HL-60 (cell line): ENCODE data around the gene TRIM67.

Experiments used
- POLR2AphosphoS5 ChIP-seq: IDR thresholded peaks from 2 replicates; pipeline ENCODE4 v1.6.1; 2012; ENCODE audit warnings: low read depth
- TF ChIP-seq, protein P1 (sequence below): IDR thresholded peaks from one replicate; pipeline ENCODE4 v1.5.1; 2011; ENCODE audit warnings: low read length, control low read depth, inconsistent platforms; ENCODE audit not compliant: insufficient read depth
- TF ChIP-seq, protein P2 (sequence below): IDR thresholded peaks from 2 replicates; pipeline ENCODE4 v1.6.1; 2012; ENCODE audit warnings: low read depth; ENCODE audit not compliant: insufficient replicate concordance

DNA sequence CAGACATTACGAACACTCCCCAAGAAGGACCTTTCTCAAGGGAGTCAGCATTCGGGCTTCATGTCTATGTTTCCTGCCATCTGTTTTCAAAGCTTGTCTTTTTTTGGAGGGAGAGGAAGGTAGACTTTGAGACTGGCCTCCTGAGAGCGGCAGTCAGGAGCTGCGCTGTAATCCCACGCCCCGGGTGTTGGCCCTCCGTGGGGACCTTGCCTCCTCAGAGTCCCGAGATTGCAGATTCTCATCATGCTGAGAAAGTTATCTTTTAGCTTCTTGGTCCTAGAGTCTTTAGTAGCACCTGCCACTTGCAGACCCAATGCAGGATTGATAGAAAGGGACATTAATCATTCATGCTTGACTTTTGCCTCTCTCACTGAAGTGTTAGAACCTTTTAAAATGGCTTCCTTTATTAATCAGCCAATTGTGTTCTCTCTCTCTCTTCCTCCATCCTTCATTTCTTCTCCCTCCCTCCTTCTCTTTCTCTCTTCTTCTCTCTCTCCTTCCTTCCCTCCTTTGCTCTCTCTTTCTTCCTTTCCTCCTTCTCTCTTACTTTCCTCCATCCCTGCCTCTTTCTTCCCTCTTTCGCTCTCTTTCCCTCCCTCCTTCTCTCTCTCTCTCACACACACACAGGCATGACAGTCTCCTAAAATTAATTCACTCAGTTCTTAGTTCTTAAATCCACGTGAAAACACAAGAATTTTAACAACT is 54.0 kb downstream of the TRIM67 start:
- TF ChIP-seq, protein P1, sequence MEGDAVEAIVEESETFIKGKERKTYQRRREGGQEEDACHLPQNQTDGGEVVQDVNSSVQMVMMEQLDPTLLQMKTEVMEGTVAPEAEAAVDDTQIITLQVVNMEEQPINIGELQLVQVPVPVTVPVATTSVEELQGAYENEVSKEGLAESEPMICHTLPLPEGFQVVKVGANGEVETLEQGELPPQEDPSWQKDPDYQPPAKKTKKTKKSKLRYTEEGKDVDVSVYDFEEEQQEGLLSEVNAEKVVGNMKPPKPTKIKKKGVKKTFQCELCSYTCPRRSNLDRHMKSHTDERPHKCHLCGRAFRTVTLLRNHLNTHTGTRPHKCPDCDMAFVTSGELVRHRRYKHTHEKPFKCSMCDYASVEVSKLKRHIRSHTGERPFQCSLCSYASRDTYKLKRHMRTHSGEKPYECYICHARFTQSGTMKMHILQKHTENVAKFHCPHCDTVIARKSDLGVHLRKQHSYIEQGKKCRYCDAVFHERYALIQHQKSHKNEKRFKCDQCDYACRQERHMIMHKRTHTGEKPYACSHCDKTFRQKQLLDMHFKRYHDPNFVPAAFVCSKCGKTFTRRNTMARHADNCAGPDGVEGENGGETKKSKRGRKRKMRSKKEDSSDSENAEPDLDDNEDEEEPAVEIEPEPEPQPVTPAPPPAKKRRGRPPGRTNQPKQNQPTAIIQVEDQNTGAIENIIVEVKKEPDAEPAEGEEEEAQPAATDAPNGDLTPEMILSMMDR = no peak
- TF ChIP-seq, protein P2, sequence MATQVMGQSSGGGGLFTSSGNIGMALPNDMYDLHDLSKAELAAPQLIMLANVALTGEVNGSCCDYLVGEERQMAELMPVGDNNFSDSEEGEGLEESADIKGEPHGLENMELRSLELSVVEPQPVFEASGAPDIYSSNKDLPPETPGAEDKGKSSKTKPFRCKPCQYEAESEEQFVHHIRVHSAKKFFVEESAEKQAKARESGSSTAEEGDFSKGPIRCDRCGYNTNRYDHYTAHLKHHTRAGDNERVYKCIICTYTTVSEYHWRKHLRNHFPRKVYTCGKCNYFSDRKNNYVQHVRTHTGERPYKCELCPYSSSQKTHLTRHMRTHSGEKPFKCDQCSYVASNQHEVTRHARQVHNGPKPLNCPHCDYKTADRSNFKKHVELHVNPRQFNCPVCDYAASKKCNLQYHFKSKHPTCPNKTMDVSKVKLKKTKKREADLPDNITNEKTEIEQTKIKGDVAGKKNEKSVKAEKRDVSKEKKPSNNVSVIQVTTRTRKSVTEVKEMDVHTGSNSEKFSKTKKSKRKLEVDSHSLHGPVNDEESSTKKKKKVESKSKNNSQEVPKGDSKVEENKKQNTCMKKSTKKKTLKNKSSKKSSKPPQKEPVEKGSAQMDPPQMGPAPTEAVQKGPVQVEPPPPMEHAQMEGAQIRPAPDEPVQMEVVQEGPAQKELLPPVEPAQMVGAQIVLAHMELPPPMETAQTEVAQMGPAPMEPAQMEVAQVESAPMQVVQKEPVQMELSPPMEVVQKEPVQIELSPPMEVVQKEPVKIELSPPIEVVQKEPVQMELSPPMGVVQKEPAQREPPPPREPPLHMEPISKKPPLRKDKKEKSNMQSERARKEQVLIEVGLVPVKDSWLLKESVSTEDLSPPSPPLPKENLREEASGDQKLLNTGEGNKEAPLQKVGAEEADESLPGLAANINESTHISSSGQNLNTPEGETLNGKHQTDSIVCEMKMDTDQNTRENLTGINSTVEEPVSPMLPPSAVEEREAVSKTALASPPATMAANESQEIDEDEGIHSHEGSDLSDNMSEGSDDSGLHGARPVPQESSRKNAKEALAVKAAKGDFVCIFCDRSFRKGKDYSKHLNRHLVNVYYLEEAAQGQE = no peak
- TF ChIP-seq POLR2AphosphoS5 = no peak
